Psoas muscle (tissue), 8 donors: Measurements from ENCODE around the gene BCAR3. TPM values are rescaled to one million over a fixed set of nuclear protein-coding genes. Genes with fewer than 3 reads are reported as not detected.

ENCODE experiments used
- ATAC-seq, 4 donors: fragments of 200-7000 bp; cut with Tn5 transposase; one replicate each; pipeline ENCODE4 v1.9.1; 2020; ENCODE audit warnings: moderate library complexity in 3 of 4, mild to moderate bottlenecking in 2 of 4
- DNase-seq, 2 donors: peaks; one replicate each; pipeline ENCODE4 v3.0.0-alpha.2; 2020
- H3K27ac ChIP-seq: fragments of 200-600 bp; one replicate; pipeline ENCODE4 v1.8.0; 2022
- H3K27me3 ChIP-seq, 3 donors: fragments of 200-600 bp in 1 of 3; one replicate each; pipeline versions ENCODE4 v1.6.1 to v1.8.0; 2013 to 2022; ENCODE audit warnings: low read length in 2 of 3, mild to moderate bottlenecking in 2 of 3, moderate library complexity in 1 of 3; ENCODE audit not compliant: insufficient read depth in 3 of 3
- H3K36me3 ChIP-seq, 2 donors: fragments of 200-600 bp in 1 of 2; one replicate each; pipeline versions ENCODE4 v1.6.1 to v1.8.0; 2013 to 2022; ENCODE audit warnings: low read depth in 1 of 2, mild to moderate bottlenecking in 1 of 2, moderate library complexity in 1 of 2; ENCODE audit not compliant: insufficient read depth in 1 of 2
- H3K4me1 ChIP-seq: fragments of 200-600 bp; one replicate; pipeline ENCODE4 v1.8.0; 2022
- H3K4me3 ChIP-seq: fragments of 200-600 bp; one replicate; pipeline ENCODE4 v1.8.0; 2022; ENCODE audit warnings: mild to moderate bottlenecking
- H3K9me3 ChIP-seq: fragments of 200-600 bp; one replicate; pipeline ENCODE4 v1.8.0; 2022
- WGBS, 3 donors: extraction: QIAGEN DNeasy Blood & Tissue Kit; methylation state at CpG; one replicate each; pipeline versions ENCODE4 v1.1.6 to v1.1.7; 2013; 5-methylcytosine and 5-hydroxymethylcytosine counted together
- intact Hi-C, 2 donors: fragments of 100-400 bp; cut with DNase I; formaldehyde crosslinking; loops; one replicate each; pipeline versions ENCODE4 v1.11.0 to v1.14.2; 2022
- polyA plus RNA-seq, 3 donors: library from polyadenylated mRNA; stranded (reverse); fragments of 200-250 nt; gene quantifications; one replicate each; pipeline ENCODE4 v1.2.3, GENCODE V29; 2013
- total RNA-seq, 4 donors: library from RNA; stranded (reverse); fragmentation: NEBNext Ultra II Directional in 2 of 4; extraction: Animal tissue kit (Norgen Biotek cat#: 25700) in 2 of 4; gene quantifications; one replicate each; pipeline versions ENCODE4 v1.2.1 to v1.2.4, GENCODE V29; 2021 to 2023
- TF ChIP-seq, protein P1 (sequence below): fragments of 200-600 bp; IDR thresholded peaks from one replicate; pipeline ENCODE4 v1.8.0; 2022; ENCODE audit warnings: antibody characterized with exemption
- donor health status: healthy with polysubstance abuse.
- donor health status: DM: no; HTN: no; CAD: no; lungs with moderate emphysema.
- donor health status: Bipolar disorder and iron deficiency.
- donor health status: healthy.
- donor health status: DM: yes; HTN: yes; CAD: no.
- donor health status: DM: no; HTN: no; CAD: no.
- donor health status: DM: no; HTN: no; CAD: no.
- donor health status: DM: yes; HTN: yes; CAD: no.

Gene BCAR3
- total and polyA plus RNA-seq, 7 donors: 15.8 to 64.1 (median 18.4) TPM

DNA sequence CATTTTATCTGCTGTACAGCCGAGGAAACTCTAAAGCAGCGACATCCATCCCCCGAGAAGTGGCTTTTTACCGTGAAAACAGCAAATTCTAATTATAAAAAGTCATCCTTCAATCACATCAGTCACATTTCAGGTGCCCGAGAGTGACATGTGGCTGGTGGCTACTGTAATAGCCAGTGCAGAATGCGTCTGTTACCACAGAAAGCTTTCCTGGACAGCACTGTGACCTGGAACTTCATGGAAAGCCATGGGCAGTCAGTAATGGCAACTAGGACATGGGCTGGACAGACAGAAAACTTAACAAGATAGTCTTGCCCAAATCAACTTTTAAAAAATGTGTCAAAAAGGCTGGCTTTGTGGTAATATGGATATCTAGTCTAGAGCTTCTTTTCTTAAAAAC, 106.6 kb downstream of the BCAR3 start:
- DNase-seq (no peak), ATAC-seq (peak; percentile 36 to 60 (median 59))
- peaks cover 74% of the 10 kb centered on the region for H3K4me1 ChIP-seq
- H3K4me3 ChIP-seq: no peak overlapping the region
- intact Hi-C loops: loop anchor here in 1 of 2 donors (5.0 kb wide), 1 partner anchor 37 kb away; no protein-coding TSS in a partner anchor
- TF ChIP-seq, protein P1, sequence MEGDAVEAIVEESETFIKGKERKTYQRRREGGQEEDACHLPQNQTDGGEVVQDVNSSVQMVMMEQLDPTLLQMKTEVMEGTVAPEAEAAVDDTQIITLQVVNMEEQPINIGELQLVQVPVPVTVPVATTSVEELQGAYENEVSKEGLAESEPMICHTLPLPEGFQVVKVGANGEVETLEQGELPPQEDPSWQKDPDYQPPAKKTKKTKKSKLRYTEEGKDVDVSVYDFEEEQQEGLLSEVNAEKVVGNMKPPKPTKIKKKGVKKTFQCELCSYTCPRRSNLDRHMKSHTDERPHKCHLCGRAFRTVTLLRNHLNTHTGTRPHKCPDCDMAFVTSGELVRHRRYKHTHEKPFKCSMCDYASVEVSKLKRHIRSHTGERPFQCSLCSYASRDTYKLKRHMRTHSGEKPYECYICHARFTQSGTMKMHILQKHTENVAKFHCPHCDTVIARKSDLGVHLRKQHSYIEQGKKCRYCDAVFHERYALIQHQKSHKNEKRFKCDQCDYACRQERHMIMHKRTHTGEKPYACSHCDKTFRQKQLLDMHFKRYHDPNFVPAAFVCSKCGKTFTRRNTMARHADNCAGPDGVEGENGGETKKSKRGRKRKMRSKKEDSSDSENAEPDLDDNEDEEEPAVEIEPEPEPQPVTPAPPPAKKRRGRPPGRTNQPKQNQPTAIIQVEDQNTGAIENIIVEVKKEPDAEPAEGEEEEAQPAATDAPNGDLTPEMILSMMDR: no peak
- 67 to 83% (median 71%) methylated on average over 6 of the region's 6 CpGs for WGBS, 3 donors
- peaks cover 3 to 51% of the 10 kb centered on the region in 2 donors for H3K36me3 ChIP-seq
- H3K27me3 ChIP-seq: no peaks in the 10 kb centered on the region
- peak overlapping the region; percentile 88 for H3K27ac ChIP-seq
- H3K9me3 ChIP-seq: no peaks in the 10 kb centered on the region

DNA sequence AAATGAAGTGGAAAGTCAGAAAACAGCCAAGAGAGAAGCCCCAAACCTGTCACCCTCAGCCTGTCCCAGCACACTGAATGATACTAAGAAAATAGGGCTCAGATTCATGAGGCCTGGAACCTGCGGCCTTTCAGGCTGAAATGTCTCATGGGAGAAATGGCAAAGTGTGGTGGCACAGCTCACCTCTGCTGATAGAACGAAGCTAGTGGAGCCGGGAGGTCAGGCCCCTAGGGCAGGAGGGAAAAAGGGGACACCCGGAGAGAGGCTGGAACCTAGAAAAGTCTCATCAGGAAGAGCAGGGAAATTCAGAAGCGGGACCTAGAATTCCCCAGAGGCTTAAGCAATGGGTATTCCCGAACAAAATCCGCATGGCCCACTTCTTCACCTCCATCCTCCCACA, 107.1 kb downstream of the BCAR3 start:
- intact Hi-C loops: no loop called here
- TF ChIP-seq, protein P1: no peak
- Histone ChIP-seq H3K4me1 (peaks cover 69% of the 10 kb centered on the region), H3K27me3 (no peaks in the 10 kb centered on the region), H3K4me3 (no peak overlapping the region), H3K36me3 (peaks cover 3 to 54% of the 10 kb centered on the region in 2 donors), H3K27ac (peak overlapping the region; percentile 88), H3K9me3 (no peaks in the 10 kb centered on the region)
- no peak for DNase-seq
- peak in 3 of 4 donors; percentile 4 to 21 (median 9) for ATAC-seq
- WGBS, 3 donors: 60 to 77% (median 68%) methylated on average over 7 of the region's 7 CpGs

DNA sequence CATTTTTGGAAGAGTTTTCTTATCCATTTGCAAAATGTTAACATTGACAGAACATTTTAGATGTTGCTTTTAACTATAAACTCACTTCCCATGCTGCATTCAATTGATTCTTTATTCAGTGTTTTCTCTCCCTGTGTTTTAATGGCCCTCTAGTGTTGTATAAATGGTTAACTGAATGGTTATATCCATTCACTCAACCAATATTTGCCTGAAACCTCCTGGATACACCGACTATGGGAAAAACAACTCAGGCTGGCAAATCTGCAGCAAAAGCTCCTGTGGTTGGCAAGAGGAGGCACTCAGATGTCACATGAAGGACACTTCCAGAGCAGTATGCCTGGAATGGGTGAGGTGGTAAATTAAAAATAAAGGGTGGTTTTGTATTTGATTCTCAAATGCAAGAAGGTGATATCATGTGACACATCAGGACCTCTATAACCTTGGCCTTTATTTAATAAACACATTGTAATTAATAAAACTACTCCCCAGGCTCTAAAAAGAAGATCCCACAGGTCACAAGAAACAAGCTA, 107.6 kb downstream of the BCAR3 start:
- H3K36me3 ChIP-seq: peaks cover 3 to 56% of the 10 kb centered on the region in 2 donors
- no peak overlapping the region for H3K4me3 ChIP-seq
- no peaks in the 10 kb centered on the region for H3K9me3 ChIP-seq
- no peaks in the 10 kb centered on the region for H3K27me3 ChIP-seq
- H3K4me1 ChIP-seq: peaks cover 68% of the 10 kb centered on the region
- H3K27ac ChIP-seq: peak overlapping the region; percentile 88
- ATAC-seq (peak; percentile 56 to 73 (median 60)), DNase-seq (no peak)
- intact Hi-C loops: no loop called here
- WGBS, 3 donors: 14 to 39% (median 27%) methylated on average over 1 of the region's 1 CpG
- TF ChIP-seq, protein P1: no peak

- TF ChIP-seq, protein P1: no peak
- no peak overlapping the region for H3K4me3 ChIP-seq
- no peaks in the 10 kb centered on the region for H3K9me3 ChIP-seq
- DNase-seq (no peak), ATAC-seq (no peak)
- intact Hi-C loops: no loop called here
- peaks cover 3 to 75% of the 10 kb centered on the region in 2 donors for H3K36me3 ChIP-seq
- 94 to 96% (median 96%) methylated on average over 12 of the region's 12 CpGs for WGBS, 3 donors
- no peaks in the 10 kb centered on the region for H3K27me3 ChIP-seq
- peaks cover 59% of the 10 kb centered on the region for H3K4me1 ChIP-seq
- H3K27ac ChIP-seq: peak overlapping the region; percentile 39
Observed at GRCh38 chr1:93571623-93572310, 109.9 kb downstream of the BCAR3 start.
